GM19239 (cell line): ENCODE data around the gene CAV3.

ENCODE experiments used
- DNase-seq: peaks from one replicate; pipeline ENCODE4 v3.0.0; 2011; ENCODE audit warnings: low spot score; ENCODE audit not compliant: insufficient read length
- FAIRE-seq: peaks from 2 replicates; lab custom pipeline; 2011; peaks lifted over from hg19 to GRCh38; lab: Jason Lieb, UNC

Gene CAV3

DNA sequence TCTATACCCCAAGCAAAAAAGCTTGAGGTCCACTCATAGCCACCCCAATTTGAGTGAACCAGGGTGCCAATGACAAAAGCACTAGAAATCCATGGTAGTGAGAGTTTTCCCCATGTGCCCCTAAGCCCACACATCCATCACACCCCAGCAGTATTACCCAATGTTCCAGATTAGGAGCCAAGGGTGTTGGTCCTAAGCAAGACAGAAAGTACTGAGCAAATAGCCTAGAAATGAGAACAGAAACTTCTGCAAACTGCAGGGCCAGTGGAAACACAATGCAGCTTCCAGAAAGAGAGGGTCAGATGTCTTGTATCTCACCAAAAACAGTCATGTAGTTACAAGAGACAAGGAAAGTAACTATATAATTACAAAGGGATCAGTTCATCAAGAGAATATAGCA lies 46.7 kb downstream of the CAV3 start:
- DNase-seq, result no peak
- FAIRE-seq, result no peak

- DNase-seq (no peak), FAIRE-seq (no peak)
Observed at GRCh38 chr3:8784676-8785435, 51.3 kb downstream of the CAV3 start.

GRCh38 chr3:8790529-8790928 lies 56.9 kb downstream of the CAV3 start:
- FAIRE-seq (no peak), DNase-seq (no peak)

DNA sequence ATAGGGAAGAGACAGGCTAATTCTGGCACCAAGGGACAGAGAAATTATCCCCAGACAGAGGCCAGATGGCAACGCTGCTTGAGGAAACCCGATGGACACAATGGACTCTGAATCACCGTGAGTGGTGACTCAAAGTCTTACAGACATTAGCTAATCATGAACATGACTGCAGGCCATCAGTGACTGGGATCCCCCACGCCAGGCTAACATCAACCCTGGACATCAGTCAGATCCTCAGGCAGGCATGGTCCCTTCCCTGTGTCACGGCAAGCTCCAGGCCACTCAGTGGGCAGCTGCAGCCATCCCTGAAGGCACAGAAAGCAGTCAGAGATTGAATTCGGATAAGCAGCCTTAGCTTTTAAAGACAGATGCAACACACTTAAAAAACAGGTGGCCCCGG lies 59.6 kb downstream of the CAV3 start:
- DNase-seq (no peak), FAIRE-seq (no peak)

- no peak for FAIRE-seq
- DNase-seq, result no peak
Observed at GRCh38 chr3:8794247-8794646, 60.6 kb downstream of the CAV3 start.
